Fibroblast of lung (primary cell): ENCODE measurements around the gene EFNA5.

Experiments used
- EZH2 ChIP-seq: IDR thresholded peaks from 2 replicates; pipeline ENCODE4 v1.5.1; 2012; ENCODE audit warnings: low read length, control low read depth, mild to moderate bottlenecking; ENCODE audit errors: missing control alignments
- TF ChIP-seq, protein P1 (sequence below), 2 donors: IDR thresholded peaks in 1 of 2; conservative IDR thresholded peaks in 1 of 2; 1 replicate in 1 of 2; 2 replicates in 1 of 2; pipeline ENCODE4 v1.5.1; 2011 to 2012; ENCODE audit warnings: low read length in 2 of 2, control low read depth in 1 of 2, inconsistent platforms in 1 of 2, low read depth in 1 of 2, mild to moderate bottlenecking in 1 of 2

GRCh38 chr5:107557051-107557658, 113.6 kb downstream of the EFNA5 start:
- TF ChIP-seq, protein P1, sequence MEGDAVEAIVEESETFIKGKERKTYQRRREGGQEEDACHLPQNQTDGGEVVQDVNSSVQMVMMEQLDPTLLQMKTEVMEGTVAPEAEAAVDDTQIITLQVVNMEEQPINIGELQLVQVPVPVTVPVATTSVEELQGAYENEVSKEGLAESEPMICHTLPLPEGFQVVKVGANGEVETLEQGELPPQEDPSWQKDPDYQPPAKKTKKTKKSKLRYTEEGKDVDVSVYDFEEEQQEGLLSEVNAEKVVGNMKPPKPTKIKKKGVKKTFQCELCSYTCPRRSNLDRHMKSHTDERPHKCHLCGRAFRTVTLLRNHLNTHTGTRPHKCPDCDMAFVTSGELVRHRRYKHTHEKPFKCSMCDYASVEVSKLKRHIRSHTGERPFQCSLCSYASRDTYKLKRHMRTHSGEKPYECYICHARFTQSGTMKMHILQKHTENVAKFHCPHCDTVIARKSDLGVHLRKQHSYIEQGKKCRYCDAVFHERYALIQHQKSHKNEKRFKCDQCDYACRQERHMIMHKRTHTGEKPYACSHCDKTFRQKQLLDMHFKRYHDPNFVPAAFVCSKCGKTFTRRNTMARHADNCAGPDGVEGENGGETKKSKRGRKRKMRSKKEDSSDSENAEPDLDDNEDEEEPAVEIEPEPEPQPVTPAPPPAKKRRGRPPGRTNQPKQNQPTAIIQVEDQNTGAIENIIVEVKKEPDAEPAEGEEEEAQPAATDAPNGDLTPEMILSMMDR (conservative IDR thresholded peaks at IDR 0.05 in 1 of 2, IDR thresholded peaks at IDR 0.05 in 1 of 2; ENCODE audit: low read depth in 1 of 2, low read length in 2 of 2), result no peak
- TF ChIP-seq EZH2, result no peak
